ENCODE data around the gene CRX.

DNA sequence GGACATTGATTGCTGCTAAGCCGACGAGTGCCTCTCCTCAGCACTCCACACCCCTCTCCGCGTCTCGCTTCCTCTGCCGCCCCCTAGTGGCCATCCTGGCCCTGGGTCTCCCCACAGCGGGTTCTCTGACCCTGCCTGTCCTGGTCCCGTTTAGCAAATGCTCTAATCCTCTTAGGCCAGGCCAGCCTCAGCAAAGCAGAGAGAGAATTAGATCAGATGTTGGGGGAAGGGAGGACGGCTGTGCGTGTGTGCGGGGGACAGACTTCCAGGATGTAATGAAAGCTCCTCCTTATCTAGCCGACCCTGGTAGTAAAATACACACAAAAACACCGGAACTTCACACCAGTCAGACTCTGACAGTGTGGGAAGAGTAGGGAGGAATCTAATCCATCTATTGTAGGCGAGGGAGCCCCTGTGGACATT, 41.8 kb downstream of the CRX start:
- TF ChIP-seq POLR2A (IDR thresholded peaks at IDR 0.05; ENCODE audit: low read depth, low read length) (no peak), TAF1 (IDR thresholded peaks at IDR 0.05; ENCODE audit: borderline replicate concordance, low read depth, low read length) (no peak)

Measured in GM12892 (cell line).